Mammary epithelial cell (primary cell): Measurements from ENCODE around the gene MRRF.

Source experiments
- EZH2 ChIP-seq: IDR thresholded peaks from 2 replicates; pipeline ENCODE4 v1.6.1; 2012; ENCODE audit warnings: low read length, inconsistent platforms, borderline replicate concordance
- TF ChIP-seq, protein P1 (sequence below), 2 donors: IDR thresholded peaks in 1 of 2; conservative IDR thresholded peaks in 1 of 2; 2 replicates each; pipeline ENCODE4 v1.5.1; 2011 to 2012; ENCODE audit warnings: inconsistent platforms in 2 of 2, low read length in 2 of 2, mild to moderate bottlenecking in 2 of 2, control low read depth in 1 of 2, low read depth in 1 of 2; ENCODE audit not compliant: insufficient read depth in 1 of 2; ENCODE audit errors: extremely low read depth in 1 of 2

DNA sequence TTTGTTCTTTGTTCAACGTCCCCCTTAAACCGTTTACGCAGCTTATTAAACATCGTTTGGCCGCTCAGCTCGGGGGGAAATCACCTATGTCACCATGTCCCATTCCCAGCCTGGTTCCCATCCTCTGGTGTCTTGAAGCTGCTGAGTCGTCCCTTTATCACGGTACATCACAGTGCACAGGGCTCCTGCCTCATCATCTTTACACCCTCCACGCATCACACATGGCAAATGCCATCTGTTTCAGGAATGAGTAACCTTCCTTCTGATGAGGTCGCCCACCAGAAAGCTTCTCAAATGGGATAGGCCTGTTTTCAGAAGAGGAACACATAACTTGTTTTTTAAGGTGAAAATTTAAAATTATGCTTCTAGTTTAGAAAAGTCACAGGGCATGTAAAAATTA is 28.0 kb upstream of the MRRF start:
- TF ChIP-seq, protein P1, sequence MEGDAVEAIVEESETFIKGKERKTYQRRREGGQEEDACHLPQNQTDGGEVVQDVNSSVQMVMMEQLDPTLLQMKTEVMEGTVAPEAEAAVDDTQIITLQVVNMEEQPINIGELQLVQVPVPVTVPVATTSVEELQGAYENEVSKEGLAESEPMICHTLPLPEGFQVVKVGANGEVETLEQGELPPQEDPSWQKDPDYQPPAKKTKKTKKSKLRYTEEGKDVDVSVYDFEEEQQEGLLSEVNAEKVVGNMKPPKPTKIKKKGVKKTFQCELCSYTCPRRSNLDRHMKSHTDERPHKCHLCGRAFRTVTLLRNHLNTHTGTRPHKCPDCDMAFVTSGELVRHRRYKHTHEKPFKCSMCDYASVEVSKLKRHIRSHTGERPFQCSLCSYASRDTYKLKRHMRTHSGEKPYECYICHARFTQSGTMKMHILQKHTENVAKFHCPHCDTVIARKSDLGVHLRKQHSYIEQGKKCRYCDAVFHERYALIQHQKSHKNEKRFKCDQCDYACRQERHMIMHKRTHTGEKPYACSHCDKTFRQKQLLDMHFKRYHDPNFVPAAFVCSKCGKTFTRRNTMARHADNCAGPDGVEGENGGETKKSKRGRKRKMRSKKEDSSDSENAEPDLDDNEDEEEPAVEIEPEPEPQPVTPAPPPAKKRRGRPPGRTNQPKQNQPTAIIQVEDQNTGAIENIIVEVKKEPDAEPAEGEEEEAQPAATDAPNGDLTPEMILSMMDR (conservative IDR thresholded peaks at IDR 0.05 in 1 of 2, IDR thresholded peaks at IDR 0.05 in 1 of 2; ENCODE audit: extremely low read depth in 1 of 2, insufficient read depth in 1 of 2, low read depth in 1 of 2, low read length in 2 of 2), result no peak
- TF ChIP-seq EZH2, result no peak
